Lower leg skin (tissue), 3 donors: ENCODE results near the gene NGEF.

ENCODE experiments used
- POLR2A ChIP-seq, 2 donors: fragments of 450-650 bp; IDR thresholded peaks; one replicate each; pipeline ENCODE4 v1.6.1; 2016 to 2017; ENCODE audit warnings: antibody characterized with exemption in 2 of 2, mild to moderate bottlenecking in 1 of 2, moderate library complexity in 1 of 2
- TF ChIP-seq, protein P1 (sequence below), 3 donors: fragments of 450-650 bp; IDR thresholded peaks; one replicate each; pipeline ENCODE4 v1.5.1; 2016; ENCODE audit warnings: antibody characterized with exemption in 3 of 3, mild to moderate bottlenecking in 3 of 3, moderate library complexity in 2 of 3

DNA sequence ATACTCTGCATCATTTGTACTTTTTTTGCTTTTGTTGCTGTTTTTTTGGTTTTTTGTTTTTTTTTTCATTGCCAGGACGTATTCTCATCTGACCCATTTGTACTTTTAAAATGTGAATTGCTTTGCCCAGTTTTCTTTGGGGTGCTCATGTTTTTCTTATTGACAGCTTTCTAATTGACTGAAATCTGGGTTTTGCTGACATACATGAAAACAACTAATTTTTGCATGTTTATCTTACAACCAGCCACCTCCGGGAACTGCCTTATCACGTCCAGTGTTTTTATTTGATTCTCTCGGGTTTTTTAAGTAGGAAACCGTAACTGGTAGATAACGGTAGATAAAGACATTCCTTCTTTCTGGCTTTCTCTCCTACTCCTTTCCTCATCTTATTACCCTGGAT is 104.4 kb downstream of the NGEF start:
- TF ChIP-seq, protein P1, sequence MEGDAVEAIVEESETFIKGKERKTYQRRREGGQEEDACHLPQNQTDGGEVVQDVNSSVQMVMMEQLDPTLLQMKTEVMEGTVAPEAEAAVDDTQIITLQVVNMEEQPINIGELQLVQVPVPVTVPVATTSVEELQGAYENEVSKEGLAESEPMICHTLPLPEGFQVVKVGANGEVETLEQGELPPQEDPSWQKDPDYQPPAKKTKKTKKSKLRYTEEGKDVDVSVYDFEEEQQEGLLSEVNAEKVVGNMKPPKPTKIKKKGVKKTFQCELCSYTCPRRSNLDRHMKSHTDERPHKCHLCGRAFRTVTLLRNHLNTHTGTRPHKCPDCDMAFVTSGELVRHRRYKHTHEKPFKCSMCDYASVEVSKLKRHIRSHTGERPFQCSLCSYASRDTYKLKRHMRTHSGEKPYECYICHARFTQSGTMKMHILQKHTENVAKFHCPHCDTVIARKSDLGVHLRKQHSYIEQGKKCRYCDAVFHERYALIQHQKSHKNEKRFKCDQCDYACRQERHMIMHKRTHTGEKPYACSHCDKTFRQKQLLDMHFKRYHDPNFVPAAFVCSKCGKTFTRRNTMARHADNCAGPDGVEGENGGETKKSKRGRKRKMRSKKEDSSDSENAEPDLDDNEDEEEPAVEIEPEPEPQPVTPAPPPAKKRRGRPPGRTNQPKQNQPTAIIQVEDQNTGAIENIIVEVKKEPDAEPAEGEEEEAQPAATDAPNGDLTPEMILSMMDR (IDR thresholded peaks at IDR 0.05) = no peak
- no peak for TF ChIP-seq POLR2A (IDR thresholded peaks at IDR 0.05)
